Right hindlimb (tissue), 1 donor: ENCODE measurements around the gene OR2M2.

ENCODE experiments used
- DNase-seq: peaks from one replicate; pipeline ENCODE4 v3.0.0-alpha.2; 2018

OR2M2 gene

GRCh38 chr1:248174521-248174920 is at the start of gene OR2M2:
Gene OR2M2 (plus strand): TSS chr1:248174821. CDS start chr1:248179986, 5,165 bp downstream.
- no peak for DNase-seq

DNA sequence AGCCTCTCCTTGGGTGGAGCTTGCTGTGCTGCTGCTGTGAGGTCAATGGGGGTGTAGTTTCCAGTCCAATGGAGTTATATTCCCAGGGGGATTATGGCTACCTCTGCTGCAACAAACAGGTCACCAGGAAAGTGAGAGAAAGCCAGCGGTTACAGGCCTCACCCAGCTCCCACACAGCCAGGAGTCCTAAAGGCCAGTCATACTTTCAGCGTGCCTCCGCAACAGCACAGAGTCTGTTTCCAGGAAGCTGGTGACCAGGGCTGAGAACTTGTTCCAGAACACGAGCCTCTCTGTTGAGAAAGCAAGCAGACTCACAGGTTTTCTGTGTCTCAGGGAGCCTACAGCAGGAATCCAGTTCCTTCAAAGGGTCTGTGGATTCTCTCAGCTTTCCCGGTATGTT is 47.0 kb upstream of the OR2M2 start:
- DNase-seq, result no peak

GRCh38 chr1:248136811-248137210 is 37.8 kb upstream of the OR2M2 start:
- DNase-seq, result no peak

DNA sequence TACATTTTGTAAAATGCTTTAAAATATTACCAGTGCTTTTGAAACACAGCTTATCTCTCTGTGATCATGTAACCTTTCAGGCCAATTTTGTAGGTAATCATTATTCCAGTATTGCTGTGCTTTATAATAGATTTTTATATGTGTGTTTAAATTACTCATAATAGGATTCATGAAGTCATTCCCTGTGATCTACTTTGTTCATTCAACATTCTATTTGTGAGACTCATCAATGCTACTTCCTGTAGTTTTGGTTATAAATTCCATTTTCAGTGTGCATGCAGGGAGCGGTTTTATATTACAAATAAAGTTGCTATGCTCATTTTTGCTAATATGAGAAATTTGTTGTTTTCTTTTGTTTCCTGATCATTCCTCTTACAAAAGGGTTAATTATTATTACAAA is 33.8 kb upstream of the OR2M2 start:
- no peak for DNase-seq

DNA sequence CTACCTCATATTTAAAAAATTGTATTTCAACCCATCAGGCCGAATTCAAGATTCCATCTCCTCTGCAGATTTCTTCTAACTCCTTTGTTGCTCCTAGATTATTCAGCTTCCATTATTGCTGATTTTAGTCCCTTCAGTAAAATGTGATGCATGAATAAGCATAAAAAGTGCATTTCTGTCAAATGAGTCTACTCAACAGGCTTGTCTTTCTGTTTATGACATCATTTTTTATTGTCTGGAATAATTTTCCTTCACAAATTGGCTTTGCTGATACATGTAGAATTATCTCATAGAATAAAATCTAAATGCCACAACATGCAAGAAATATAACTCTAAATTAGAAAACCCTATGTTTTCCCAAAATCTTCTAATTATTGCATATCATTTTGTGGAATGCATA is 31.3 kb upstream of the OR2M2 start:
- DNase-seq, result no peak

- DNase-seq, result no peak
Observed at GRCh38 chr1:248144513-248145198, 30.0 kb upstream of the OR2M2 start, which contains the start of gene OR2M5. Gene OR2M5 (plus strand): TSS chr1:248145148. CDS start chr1:248145148, 0 bp downstream.

DNA sequence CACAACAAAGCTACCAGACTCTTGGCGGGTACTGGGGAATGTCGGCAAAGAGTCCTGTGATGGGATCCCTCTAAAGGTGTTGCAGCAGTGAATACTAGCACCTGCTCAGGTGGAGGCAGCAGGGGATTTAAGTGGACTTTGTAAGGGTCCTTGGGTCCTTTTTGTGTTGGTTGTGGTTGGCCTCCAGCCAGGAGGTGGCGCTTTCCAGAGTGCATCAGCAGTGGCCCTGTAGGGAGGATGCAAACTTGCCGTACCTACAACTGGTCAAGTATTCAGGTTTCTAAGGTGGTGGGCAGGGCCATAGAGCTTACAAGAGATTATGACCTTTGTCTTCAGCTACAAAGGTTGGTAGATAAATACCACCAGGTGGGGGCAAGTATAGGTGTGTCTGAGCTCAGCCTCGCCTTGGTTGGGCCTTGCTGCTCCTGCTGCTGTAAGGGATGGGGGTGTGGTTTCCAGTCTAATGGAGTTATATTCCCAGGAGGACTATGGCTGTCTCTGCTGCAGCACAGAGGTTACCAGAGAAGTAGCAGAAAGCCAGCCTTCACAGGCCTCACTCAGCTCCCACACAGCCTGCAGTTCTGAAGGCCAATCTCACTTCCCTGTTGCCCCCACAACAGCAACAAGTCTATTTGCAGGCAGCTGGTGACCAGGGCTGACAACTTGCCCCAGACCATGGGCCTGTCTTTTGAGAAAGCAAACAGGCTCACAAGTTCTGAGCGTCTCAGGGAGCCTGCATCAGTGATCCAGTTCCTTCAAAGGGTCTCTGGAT is 22.4 kb upstream of the OR2M2 start:
- DNase-seq, result no peak

DNA sequence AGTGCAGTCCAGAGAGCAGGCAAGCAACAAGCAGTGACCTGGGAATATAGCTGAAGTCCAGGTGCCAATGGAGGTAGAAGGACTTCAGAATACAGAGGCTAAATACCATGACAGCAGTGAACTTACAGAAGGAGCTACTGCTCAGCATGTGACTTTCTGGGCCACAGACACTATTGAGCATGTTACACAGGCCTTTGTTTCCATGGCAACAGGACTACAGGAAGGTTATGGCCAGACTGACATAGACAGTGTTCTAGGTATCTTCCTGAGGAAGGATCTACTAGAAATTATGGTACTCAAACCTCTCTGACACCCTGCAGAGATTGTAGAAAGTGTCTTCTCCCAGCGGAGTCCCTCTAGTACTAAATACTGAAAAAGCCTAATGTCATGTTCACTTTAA is 18.7 kb upstream of the OR2M2 start:
- no peak for DNase-seq

DNA sequence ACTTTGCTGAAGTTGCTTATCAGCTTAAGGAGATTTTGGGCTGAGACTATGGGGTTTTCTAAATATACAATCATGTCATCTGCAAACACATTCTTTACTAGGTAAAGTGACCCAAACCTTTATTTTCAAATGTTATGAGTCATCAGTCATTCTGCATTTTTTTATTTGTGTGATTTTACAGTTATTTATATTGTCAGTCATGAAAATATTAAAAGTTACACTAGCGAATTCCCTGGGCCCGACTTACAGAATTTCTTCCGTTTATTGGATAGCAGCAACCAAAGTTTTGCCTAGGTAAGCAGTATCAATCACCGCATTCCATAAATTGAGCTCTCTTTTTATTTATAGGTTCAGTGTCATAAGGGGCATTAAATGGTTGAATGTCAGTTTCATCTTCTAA is 15.9 kb upstream of the OR2M2 start:
- no peak for DNase-seq

GRCh38 chr1:248164031-248164430 is 10.6 kb upstream of the OR2M2 start:
- no peak for DNase-seq

DNA sequence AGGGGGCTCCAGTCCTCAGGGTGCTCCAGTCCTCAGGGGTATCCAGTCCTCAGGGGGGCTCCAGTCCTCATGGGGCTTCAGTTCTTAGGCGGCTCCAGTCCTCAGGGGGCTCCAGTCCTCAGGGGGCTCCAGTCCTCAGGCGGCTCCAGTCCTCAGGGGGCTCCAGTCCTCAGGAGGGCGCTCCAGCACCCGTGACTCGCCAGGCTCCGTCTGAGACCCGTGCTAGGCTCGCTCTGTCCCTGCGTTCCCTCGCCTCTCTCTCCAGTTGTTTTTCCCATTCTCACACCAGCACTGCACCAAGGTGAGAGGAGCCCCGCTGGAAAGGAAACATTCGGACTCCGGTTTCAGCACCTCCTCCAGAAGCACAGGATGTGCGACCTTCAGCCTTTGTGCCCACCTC is 9.4 kb upstream of the OR2M2 start:
- DNase-seq, result no peak

DNA sequence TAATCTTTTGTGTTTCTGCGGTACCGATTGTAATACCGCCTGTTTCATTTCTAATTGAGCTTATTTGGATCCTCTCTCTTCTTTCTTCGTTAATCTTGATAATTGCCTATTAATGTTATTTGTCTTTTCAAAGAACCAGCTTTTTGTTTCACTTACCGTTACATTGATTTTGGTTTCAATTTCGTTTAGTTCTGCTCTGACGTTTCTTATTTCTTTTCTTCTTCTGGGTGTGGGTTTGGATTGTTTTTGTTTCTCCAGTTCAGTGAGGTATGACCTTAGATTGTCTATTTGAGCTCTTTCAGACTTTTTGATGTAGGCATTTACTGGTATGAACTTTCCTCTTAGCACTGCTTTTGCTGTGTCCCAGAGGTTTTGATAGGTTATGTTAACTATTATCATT is 9.4 kb downstream of the OR2M2 start:
- no peak for DNase-seq

DNA sequence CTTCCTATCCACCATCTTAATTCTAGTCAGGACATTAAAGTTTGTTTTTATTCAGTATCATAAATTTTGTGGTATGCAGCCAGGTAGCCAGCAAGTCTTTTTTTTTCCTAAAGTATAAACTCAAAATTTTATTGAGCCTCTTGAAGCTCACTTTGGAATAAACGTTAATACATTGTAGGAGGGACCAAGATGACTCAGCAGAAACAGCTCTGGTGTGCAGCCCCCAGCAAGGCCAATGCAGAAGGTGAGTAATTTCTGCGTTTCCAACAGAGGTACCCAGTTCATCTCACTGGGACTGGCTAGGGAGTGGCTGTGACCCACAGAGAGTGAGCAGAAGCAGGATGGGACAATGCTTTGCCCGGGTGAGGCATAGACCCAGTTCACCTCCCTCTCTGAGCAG is 12.7 kb downstream of the OR2M2 start:
- no peak for DNase-seq

DNA sequence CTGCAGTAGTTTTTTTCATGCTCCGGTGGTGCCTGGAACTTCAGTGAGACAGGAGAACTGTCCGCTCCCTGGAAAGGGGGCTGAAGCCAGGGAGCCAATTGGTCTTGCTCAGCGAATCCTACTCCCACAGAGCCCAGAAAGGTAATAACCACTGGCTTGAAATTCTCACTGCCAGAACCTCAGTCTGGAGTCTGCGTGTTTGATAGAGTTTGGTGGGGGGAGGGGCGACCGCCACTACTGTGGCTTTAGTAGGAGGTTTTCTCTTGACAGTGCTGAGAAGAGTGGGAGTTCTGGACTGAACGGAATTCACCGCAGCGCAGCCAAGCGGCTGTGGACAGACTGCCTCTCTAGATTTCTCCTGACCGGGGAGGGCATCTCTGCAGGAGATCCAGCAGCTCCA is 14.4 kb downstream of the OR2M2 start:
- no peak for DNase-seq

DNA sequence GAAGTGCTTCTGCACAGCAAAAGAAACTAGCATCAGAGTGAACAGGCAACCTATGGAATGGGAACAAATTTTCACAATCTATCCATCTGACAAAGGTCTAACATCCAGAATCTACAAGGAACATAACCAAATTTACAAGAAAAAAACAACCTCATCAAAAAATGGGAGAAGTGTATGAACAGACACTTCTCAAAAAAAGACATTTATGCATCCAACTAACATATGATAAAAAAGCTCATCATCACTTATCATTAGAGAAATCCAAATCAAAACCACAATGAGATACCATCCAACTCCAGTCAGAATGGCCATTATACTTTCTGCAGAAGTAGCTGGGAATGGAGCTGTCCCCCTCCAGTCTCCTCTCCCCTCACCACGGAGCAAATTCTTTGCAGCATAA is 19.5 kb downstream of the OR2M2 start:
- no peak for DNase-seq

GRCh38 chr1:248196965-248197364 is 22.3 kb downstream of the OR2M2 start, which contains the start of gene OR2M3:
Gene OR2M3 (plus strand): TSS chr1:248197265. CDS start chr1:248203068, 5,803 bp downstream.
- no peak for DNase-seq

- DNase-seq, result no peak
Observed at GRCh38 chr1:248215880-248216279, 41.3 kb downstream of the OR2M2 start.

DNA sequence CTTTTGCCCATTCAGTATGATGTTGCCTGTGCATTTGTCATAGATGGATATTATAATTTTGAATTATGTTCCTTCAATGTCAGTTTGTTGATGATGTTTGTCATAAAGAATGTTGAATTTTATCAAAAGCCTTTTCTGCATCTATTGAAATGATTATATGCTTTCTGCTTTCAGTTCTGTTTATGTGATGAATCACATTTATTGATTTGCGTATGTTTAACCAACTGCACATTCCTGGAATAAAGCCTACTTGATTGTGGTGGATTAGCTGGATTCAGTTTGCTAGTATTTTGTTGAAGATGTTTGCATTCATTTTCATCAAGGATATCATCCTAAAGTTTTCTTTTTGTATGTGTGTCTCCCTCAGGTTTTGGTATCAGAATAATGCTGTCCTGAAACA is 50.9 kb downstream of the OR2M2 start:
- no peak for DNase-seq

GRCh38 chr1:248229360-248229908 is 54.8 kb downstream of the OR2M2 start:
- DNase-seq, result no peak
